GM20431 (cell line): ENCODE data around the gene MT1H.
"Not testable (repeated sequence)": the region's sequence is repeated elsewhere in the genome, so short reads cannot be mapped to it uniquely, and the experiment has no call there.

Experiments
- in situ Hi-C: fragments of 300-500 bp; cut with MseI, MboI; formaldehyde crosslinking; loops from one replicate; pipeline ENCODE4 v1.15.0; 2020; ENCODE audit warnings: low sequenced_read_pairs; ENCODE audit not compliant: unreplicated experiment

The MT1H gene

DNA sequence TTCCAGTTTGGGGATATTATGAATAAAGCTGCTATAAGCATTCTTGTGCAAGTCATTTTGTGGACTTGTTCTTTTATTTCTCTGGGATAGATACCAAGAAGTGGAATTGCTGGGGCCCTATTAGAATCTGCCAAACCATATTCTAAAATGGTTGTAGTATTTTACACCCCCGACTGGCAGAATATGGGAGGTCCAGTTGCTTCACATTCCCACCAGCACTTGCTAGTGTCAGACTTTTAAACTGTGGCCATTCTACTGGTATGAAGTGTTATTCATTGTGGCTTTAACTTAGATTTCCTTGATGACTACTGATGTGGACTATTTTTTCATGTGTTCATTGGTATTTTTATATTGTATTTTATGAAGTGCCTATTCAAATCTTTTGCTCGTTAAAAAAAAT, 42.2 kb downstream of the MT1H start:
- in situ Hi-C loops, result no loop called here

DNA sequence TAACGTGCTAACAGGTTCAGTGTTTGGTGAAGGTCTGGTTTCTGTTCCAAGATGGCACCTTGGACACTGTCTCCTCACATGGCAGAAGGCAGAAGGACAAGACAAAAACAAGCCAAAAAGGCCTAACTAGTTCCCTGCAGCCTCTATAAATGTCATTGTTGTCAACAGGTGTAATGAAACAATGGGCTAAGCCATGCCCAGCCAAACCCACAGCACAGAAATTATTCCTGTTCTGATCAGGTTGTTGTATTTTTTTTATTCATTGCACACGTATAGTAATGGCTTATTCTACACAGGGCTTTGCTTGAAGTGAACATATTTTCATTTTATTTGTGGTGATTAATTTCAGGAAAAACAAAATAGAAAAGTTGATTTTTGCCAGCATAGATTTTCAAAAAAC, 44.2 kb downstream of the MT1H start:
- in situ Hi-C loops, result no loop called here

DNA sequence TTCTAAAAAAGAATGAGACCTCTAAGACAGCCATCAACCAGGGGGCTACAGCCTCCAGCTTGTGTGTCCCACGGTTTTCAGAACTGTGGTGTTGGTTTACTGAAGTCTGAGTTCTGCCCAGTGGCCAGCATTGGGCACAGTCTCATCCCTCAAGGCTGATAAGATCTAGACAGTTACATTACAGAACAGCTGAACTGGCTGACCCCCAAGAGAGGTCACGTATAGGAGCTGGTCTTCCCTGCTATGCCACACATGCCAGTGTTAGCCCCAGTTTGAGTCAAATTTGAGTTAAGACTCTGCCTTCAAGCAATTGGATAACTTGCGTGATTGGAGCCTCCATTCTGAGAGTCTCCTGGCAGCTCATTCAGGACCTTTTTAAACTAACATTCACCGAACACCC, 45.5 kb downstream of the MT1H start:
- in situ Hi-C loops, result no loop called here

DNA sequence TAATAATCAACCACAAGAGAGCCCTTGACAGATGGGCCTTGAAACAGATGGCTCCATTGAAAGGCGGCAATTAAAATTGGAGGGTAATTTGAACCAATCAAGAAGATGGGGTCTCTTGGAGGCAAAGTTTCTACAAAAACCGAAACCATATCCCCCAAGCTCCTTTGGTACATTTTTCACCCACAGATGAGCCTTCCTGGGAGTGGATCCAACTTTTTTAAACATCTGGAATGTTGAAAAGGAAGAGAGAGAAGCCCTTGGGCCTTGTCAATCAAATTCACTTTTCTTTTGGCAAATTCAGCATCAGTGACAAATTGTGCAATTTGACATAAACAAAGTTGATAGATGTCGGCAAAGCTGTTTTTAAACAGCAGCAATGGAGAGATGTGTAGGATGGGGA, 47.1 kb downstream of the MT1H start:
- in situ Hi-C loops, result no loop called here

DNA sequence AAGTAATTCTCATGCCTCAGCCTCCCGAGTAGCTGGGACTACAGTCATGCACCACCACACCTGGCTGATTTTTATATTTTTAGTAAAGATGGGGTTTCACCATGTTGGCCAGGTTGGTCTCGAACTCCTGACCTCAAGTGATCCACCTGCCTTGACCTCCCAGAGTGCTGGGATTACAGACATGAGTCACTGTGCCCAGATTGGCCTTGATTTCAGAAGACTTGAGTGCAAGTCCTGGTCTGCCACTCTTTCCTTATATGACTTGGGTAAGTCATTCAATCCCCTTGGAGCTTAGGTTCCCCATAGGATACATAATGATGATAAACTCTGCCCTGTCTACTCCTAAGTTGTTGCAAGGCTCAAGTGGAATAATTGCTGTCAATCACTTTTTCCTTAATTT, 47.9 kb downstream of the MT1H start:
- in situ Hi-C loops, result not testable (repeated sequence)
